Hepatocyte (in vitro differentiated cells): ENCODE measurements around the gene PIF1. TPM values are rescaled to one million over a fixed set of nuclear protein-coding genes. Genes with fewer than 3 reads are reported as not detected.

ENCODE experiments used
- DNase-seq: peaks from one replicate; pipeline ENCODE4 v3.0.0-alpha.2; 2016; ENCODE audit warnings: low spot score
- H2AFZ ChIP-seq: fragments of 200-600 bp; sonication (generic); 2 replicates; pipeline ENCODE4 v1.6.0; 2016; ENCODE audit warnings: antibody characterized with exemption, mild to moderate bottlenecking
- H3K27ac ChIP-seq: fragments of 200-600 bp; sonication (generic); 2 replicates; pipeline ENCODE4 v1.5.1; 2016; ENCODE audit warnings: mild to moderate bottlenecking
- H3K27me3 ChIP-seq: fragments of 200-600 bp; sonication (generic); 2 replicates; pipeline ENCODE4 v1.6.1; 2016
- H3K36me3 ChIP-seq: fragments of 200-600 bp; sonication (generic); replicated peaks from 2 replicates; pipeline ENCODE4 v1.5.1; 2016; ENCODE audit warnings: low read depth; ENCODE audit not compliant: insufficient read depth
- H3K4me1 ChIP-seq: fragments of 200-600 bp; sonication (generic); 2 replicates; pipeline ENCODE4 v1.5.1; 2016; ENCODE audit warnings: mild to moderate bottlenecking, moderate library complexity; ENCODE audit not compliant: insufficient read depth
- H3K4me2 ChIP-seq: fragments of 200-600 bp; sonication (generic); 2 replicates; pipeline ENCODE4 v1.6.0; 2016
- H3K4me3 ChIP-seq: fragments of 200-600 bp; sonication (generic); 2 replicates; pipeline ENCODE4 v1.5.1; 2016; ENCODE audit warnings: mild to moderate bottlenecking
- H3K79me2 ChIP-seq: fragments of 200-600 bp; sonication (generic); 2 replicates; pipeline ENCODE4 v1.6.0; 2017; ENCODE audit warnings: mild to moderate bottlenecking
- H3K9me2 ChIP-seq: fragments of 200-600 bp; sonication (generic); replicated peaks from 2 replicates; pipeline ENCODE4 v1.6.0; 2017; ENCODE audit warnings: mild to moderate bottlenecking; ENCODE audit not compliant: insufficient read depth
- H3K9me3 ChIP-seq: fragments of 200-600 bp; sonication (generic); 2 replicates; pipeline ENCODE4 v1.5.1; 2016; ENCODE audit warnings: low read depth, mild to moderate bottlenecking
- H4K20me1 ChIP-seq: fragments of 200-600 bp; sonication (generic); 2 replicates; pipeline ENCODE4 v1.6.0; 2016; ENCODE audit warnings: mild to moderate bottlenecking; ENCODE audit not compliant: insufficient read depth, poor library complexity, severe bottlenecking
- EZH2 ChIP-seq: fragments of 200-600 bp; sonication (generic); IDR thresholded peaks from 2 replicates; pipeline ENCODE4 v1.6.1; 2016; ENCODE audit warnings: antibody characterized with exemption, mild to moderate bottlenecking, borderline replicate concordance
- EZH2phosphoT487 ChIP-seq: fragments of 200-600 bp; sonication (generic); IDR thresholded peaks from one replicate; pipeline ENCODE4 v1.6.1; 2018; ENCODE audit warnings: antibody characterized with exemption, mild to moderate bottlenecking, low read depth, moderate library complexity; ENCODE audit not compliant: unreplicated experiment, severe bottlenecking
- WGBS: methylation state at CpG from one replicate; pipeline ENCODE4 v1.1.6; 2016; ENCODE audit warnings: low lambda C conversion rate; ENCODE audit errors: missing lambda C conversion rate; 5-methylcytosine and 5-hydroxymethylcytosine counted together
- polyA plus RNA-seq: library from polyadenylated mRNA; unstranded; fragments of >200 nt; fragmentation: Nextera tagmentation; extraction: Ambion mirVana; gene quantifications from 2 replicates; pipeline ENCODE4 v1.2.1, GENCODE V29; 2016
- total RNA-seq: library from RNA; depleted of rRNA; stranded (reverse); fragments of >200 nt; gene quantifications from 2 replicates; pipeline ENCODE4 v1.2.3, GENCODE V29; 2014
- TF ChIP-seq, protein P1 (sequence below): fragments of 200-600 bp; sonication (generic); IDR thresholded peaks from 2 replicates; pipeline ENCODE4 v1.5.1; 2016; ENCODE audit warnings: antibody characterized with exemption, mild to moderate bottlenecking; ENCODE audit not compliant: poor library complexity

The PIF1 gene
- total and polyA plus RNA-seq, 2 experiments from 2014 or later: 1.5 to 3.3 TPM

DNA sequence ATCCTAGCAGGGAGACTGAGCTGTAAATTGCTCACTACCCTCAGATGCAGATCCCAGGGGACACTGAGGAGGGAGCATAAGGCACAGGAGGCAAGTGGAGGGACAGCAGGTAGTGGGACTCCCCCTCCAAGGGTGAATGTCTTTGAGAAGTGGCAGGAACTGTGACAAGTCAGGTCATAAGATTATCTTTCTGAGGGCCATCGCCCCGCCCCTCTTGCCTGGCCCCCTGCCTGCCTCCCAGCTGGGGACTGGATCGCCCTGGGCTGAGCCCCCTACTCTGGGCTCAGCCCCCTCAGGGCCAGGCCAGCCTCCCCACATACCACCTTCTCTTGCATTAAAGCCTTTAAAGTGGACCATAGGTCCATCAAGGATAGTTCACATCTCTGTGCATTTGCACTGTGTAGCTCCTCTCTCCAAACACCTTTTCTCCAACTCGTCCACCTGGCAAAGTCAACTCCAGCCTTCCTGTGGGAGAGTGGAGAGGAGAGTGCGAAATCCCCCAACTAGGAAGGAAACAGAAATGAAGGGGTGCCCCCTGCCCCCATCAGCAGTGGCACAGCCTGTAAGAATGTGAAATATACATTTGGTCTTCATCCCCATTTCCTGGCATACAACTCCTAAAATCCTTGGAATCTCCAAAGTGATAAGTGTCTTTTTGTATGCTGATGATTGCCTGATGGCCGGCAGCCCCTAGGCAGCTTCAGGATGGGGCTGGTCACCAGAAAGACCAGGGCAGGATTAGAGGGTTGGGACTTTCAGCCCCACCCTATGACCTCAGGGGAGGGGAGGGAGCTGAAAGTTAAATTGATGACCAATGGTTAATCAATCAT is 14.7 kb downstream of the PIF1 start:
- Histone ChIP-seq H4K20me1 (no peaks in the 10 kb centered on the region), H3K79me2 (no peaks in the 10 kb centered on the region), H3K4me1 (no peaks in the 10 kb centered on the region), H3K36me3 (no peaks in the 10 kb centered on the region), H2AFZ (no peak overlapping the region), H3K4me3 (no peak overlapping the region), H3K4me2 (no peak overlapping the region), H3K27ac (no peak overlapping the region), H3K9me2 (no peaks in the 10 kb centered on the region), H3K27me3 (no peaks in the 10 kb centered on the region), H3K9me3 (no peaks in the 10 kb centered on the region)
- TF ChIP-seq, protein P1, sequence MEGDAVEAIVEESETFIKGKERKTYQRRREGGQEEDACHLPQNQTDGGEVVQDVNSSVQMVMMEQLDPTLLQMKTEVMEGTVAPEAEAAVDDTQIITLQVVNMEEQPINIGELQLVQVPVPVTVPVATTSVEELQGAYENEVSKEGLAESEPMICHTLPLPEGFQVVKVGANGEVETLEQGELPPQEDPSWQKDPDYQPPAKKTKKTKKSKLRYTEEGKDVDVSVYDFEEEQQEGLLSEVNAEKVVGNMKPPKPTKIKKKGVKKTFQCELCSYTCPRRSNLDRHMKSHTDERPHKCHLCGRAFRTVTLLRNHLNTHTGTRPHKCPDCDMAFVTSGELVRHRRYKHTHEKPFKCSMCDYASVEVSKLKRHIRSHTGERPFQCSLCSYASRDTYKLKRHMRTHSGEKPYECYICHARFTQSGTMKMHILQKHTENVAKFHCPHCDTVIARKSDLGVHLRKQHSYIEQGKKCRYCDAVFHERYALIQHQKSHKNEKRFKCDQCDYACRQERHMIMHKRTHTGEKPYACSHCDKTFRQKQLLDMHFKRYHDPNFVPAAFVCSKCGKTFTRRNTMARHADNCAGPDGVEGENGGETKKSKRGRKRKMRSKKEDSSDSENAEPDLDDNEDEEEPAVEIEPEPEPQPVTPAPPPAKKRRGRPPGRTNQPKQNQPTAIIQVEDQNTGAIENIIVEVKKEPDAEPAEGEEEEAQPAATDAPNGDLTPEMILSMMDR: no peak
- no peak for TF ChIP-seq EZH2phosphoT487
- TF ChIP-seq EZH2: no peak
- WGBS: 74% methylated on average over 6 of the region's 6 CpGs
- DNase-seq: no peak

DNA sequence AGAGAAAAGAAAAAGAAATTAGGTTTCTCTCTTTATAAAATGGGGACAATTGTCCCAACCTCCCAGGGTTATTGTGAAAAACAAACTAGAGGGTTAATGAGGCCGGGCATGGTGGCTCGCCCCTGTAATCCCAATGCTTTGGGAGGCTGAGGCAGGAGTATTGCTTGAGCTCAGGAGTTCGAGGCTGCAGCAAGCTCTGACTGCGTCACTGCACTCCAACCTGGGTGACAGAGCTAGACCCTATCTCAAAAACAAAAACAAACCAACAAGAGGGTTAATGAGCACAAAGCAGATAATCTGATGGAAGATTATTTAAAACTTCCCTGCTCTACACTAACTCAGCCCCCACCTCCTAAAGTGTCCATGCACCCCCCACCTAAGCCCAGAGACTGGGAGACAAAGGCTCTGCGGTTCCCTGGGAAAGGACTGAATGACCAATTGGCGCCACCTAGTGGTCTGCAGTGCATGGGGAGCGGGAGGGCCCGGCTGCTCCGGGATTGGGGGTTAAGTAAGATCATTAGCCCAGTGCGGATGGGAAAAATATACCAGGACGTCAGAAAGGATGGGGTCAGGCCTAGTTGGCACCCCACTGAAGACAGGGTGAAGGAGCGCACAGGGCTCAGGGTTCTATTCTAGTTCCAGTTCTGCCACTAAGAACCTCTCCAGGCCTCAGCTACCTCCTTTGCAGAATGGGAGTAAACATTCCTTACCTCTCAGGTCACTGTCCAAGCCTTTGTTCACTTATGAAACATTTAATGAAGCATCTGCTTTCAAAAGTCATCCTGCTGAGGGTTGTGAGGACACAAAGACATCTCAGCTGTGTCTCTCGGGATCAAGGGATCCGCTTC is 15.6 kb downstream of the PIF1 start:
- no peaks in the 10 kb centered on the region for H3K79me2 ChIP-seq
- no peak overlapping the region for H3K27ac ChIP-seq
- 35% methylated on average over 14 of the region's 14 CpGs for WGBS
- H4K20me1 ChIP-seq: no peaks in the 10 kb centered on the region
- H3K9me2 ChIP-seq: no peaks in the 10 kb centered on the region
- no peaks in the 10 kb centered on the region for H3K36me3 ChIP-seq
- H3K4me1 ChIP-seq: no peaks in the 10 kb centered on the region
- TF ChIP-seq, protein P1: peak; percentile 99
- no peak for TF ChIP-seq EZH2
- no peak for TF ChIP-seq EZH2phosphoT487
- no peak overlapping the region for H3K4me2 ChIP-seq
- no peak overlapping the region for H3K4me3 ChIP-seq
- H3K9me3 ChIP-seq: no peaks in the 10 kb centered on the region
- DNase-seq: peak; percentile 91
- H3K27me3 ChIP-seq: no peaks in the 10 kb centered on the region
- no peak overlapping the region for H2AFZ ChIP-seq

DNA sequence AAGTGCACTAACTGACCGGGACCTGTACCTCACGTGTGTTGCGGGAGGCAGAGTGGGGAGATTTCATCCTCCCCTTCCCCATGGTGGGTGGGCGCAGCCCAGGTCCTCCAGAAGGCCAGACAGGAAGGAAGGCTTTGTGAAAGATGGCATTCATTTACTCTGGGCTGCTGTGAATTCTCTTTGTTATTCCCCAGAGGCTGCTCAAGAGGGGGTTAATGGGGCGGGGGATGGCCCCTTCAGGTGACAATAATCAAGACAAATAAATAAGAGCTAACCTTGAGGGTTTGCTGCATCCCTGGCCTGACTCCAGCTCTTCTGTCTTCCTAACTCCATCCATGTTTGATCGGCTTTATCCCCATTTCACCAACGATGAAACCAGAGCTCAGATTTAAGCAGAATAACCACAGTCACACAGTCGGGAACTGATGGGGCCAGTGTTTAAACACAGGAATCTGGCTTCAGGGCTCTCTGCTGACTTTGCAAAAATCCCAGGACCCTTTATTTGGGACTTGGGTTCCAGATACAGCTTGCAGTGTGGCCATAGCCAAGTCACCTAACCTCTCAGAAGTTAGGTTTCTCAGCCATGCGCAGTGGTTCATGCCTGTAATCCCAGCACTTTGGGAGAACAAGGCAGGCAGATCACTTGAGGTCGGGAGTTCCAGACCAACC is 16.5 kb downstream of the PIF1 start:
- 59% methylated on average over 10 of the region's 10 CpGs for WGBS
- TF ChIP-seq EZH2 (no peak), EZH2phosphoT487 (no peak)
- TF ChIP-seq, protein P1: no peak
- H2AFZ ChIP-seq: no peak overlapping the region
- DNase-seq: no peak
- H3K9me3 ChIP-seq: no peaks in the 10 kb centered on the region
- H3K36me3 ChIP-seq: no peaks in the 10 kb centered on the region
- no peaks in the 10 kb centered on the region for H3K27me3 ChIP-seq
- H3K4me3 ChIP-seq: no peak overlapping the region
- no peaks in the 10 kb centered on the region for H3K9me2 ChIP-seq
- no peaks in the 10 kb centered on the region for H3K4me1 ChIP-seq
- H3K27ac ChIP-seq: no peak overlapping the region
- H3K79me2 ChIP-seq: no peaks in the 10 kb centered on the region
- H4K20me1 ChIP-seq: no peaks in the 10 kb centered on the region
- no peak overlapping the region for H3K4me2 ChIP-seq
